AG04450 (cell line): ENCODE results near the gene GPATCH2. TPM values are rescaled to one million over a fixed set of nuclear protein-coding genes. Genes with fewer than 3 reads are reported as not detected.
"Not testable (repeated sequence)": the region's sequence is repeated elsewhere in the genome, so short reads cannot be mapped to it uniquely, and the experiment has no call there.

Source experiments
- CTCF ChIA-PET: fragments of 300-600, 350-600 bp; formaldehyde crosslinking; extraction: SDS; loops from one replicate; lab custom pipeline; 2022; ENCODE audit warnings: antibody characterized with exemption, inconsistent platforms; lab: Charles Lee
- POLR2A ChIA-PET: fragments of 350-600 bp; formaldehyde crosslinking; extraction: SDS; loops from one replicate; lab custom pipeline; 2021; ENCODE audit warnings: antibody characterized with exemption, inconsistent platforms; lab: Yijun Ruan, JAX
- DNase-seq: peaks from one replicate; pipeline ENCODE4 v3.0.0-alpha.2; 2011; ENCODE audit warnings: low read depth, low spot score
- H3K27ac ChIP-seq: one replicate; pipeline ENCODE4 v1.5.1; 2012; ENCODE audit warnings: low read depth, low read length, control low read depth
- H3K27me3 ChIP-seq: one replicate; pipeline ENCODE4 v1.6.0; 2012; ENCODE audit warnings: low read length; ENCODE audit not compliant: control insufficient read depth, insufficient read depth
- H3K4me3 ChIP-seq: 2 replicates; pipeline ENCODE4 v1.5.1; 2011; ENCODE audit warnings: mild to moderate bottlenecking, low read depth, low read length, control low read depth
- H3K9me3 ChIP-seq: 2 replicates; pipeline ENCODE4 v1.5.1; 2012; ENCODE audit warnings: low read length; ENCODE audit not compliant: control insufficient read depth, insufficient read depth
- CTCF ChIP-seq: IDR thresholded peaks from 2 replicates; pipeline ENCODE4 v1.5.1; 2011; ENCODE audit warnings: low read depth, low read length, control low read depth, inconsistent platforms
- polyA plus RNA-seq: library from polyadenylated mRNA; depleted of rRNA; stranded (reverse); fragments of >200 nt; gene quantifications from 2 replicates; pipeline ENCODE4 v1.2.3, GENCODE V29; 2011

GPATCH2 gene
- polyA plus RNA-seq, 1 experiment = 11.1 TPM

DNA sequence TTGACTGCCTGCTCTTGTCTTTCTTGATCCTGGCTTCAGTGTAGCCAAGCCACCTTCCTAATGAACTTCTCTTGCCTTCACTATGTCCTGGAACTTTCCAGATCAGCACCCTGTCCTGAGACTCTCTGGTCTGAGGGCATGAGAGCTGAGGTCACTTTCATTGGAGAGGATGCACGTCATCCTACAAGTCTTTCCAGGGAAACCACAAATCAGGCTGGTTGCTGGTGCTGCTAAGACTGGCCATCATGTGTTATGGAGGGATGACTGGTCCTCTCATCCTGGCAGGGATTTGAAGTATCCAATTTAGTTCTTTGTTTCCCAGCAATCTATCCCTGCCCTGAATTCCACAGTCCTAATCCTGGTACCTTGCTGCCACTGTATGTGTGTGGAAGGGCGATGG lies 228.6 kb downstream of the GPATCH2 start:
- CTCF ChIA-PET = no interaction called here

GRCh38 chr1:217393896-217394295 lies 237.0 kb downstream of the GPATCH2 start:
- H3K27ac ChIP-seq = no peak overlapping the region
- DNase-seq = no peak
- POLR2A ChIA-PET = no interaction called here

More for the DNA sequence above, 228.6 kb downstream of the GPATCH2 start:
- Histone ChIP-seq H3K4me3 (no peak overlapping the region), H3K27ac (no peak overlapping the region), H3K9me3 (no peaks in the 10 kb centered on the region), H3K27me3 (no peaks in the 10 kb centered on the region)
- TF ChIP-seq CTCF = no peak
- POLR2A ChIA-PET = no interaction called here
- no peak for DNase-seq

GRCh38 chr1:217392441-217392840 lies 238.4 kb downstream of the GPATCH2 start:
- Histone ChIP-seq H3K27ac (no peak overlapping the region), H3K27me3 (no peaks in the 10 kb centered on the region), H3K9me3 (no peaks in the 10 kb centered on the region), H3K4me3 (no peak overlapping the region)
- no peak for DNase-seq
- ChIA-PET CTCF (no interaction called here), POLR2A (no interaction called here)
- no peak for TF ChIP-seq CTCF

More at GRCh38 chr1:217393896-217394295, 237.0 kb downstream of the GPATCH2 start:
- TF ChIP-seq CTCF = no peak
- Histone ChIP-seq H3K4me3 (no peak overlapping the region), H3K27me3 (no peaks in the 10 kb centered on the region), H3K9me3 (no peaks in the 10 kb centered on the region)
- CTCF ChIA-PET = no interaction called here

- Histone ChIP-seq H3K27ac (no peak overlapping the region), H3K27me3 (no peaks in the 10 kb centered on the region), H3K4me3 (no peak overlapping the region), H3K9me3 (no peaks in the 10 kb centered on the region)
- no peak for DNase-seq
- no peak for TF ChIP-seq CTCF
- POLR2A ChIA-PET = no interaction called here
- CTCF ChIA-PET = no interaction called here
Observed at GRCh38 chr1:217389895-217390294, 241.0 kb downstream of the GPATCH2 start.

GRCh38 chr1:217388522-217389065 lies 242.3 kb downstream of the GPATCH2 start:
- H3K9me3 ChIP-seq = no peaks in the 10 kb centered on the region
- TF ChIP-seq CTCF = no peak
- H3K4me3 ChIP-seq = no peak overlapping the region
- ChIA-PET CTCF (no interaction called here), POLR2A (no interaction called here)
- no peaks in the 10 kb centered on the region for H3K27me3 ChIP-seq
- no peak for DNase-seq
- no peak overlapping the region for H3K27ac ChIP-seq

GRCh38 chr1:217381773-217382172 lies 249.1 kb downstream of the GPATCH2 start:
- H3K27ac ChIP-seq, H3K9me3 ChIP-seq, CTCF ChIA-PET, H3K27me3 ChIP-seq, DNase-seq, H3K4me3 ChIP-seq, POLR2A ChIA-PET: not testable (repeated sequence)

- H3K27ac ChIP-seq, H3K9me3 ChIP-seq, CTCF ChIA-PET, H3K27me3 ChIP-seq, DNase-seq, H3K4me3 ChIP-seq, POLR2A ChIA-PET: not testable (repeated sequence)
Observed at GRCh38 chr1:217379804-217380203, 251.1 kb downstream of the GPATCH2 start.
